HG03442 (cell line): Measurements from ENCODE around the gene TMEM19.
A peak's percentile ranks its signal among the peaks of the same experiment; 100 is the strongest.
"Not testable (repeated sequence)": the region's sequence is repeated elsewhere in the genome, so short reads cannot be mapped to it uniquely, and the experiment has no call there.

Experiments used
- ATAC-seq: cut with Tn5 transposase; IDR thresholded peaks from one replicate; pipeline ENCODE4 v1.9.1; 2021; ENCODE audit warnings: mild to moderate bottlenecking, moderate library complexity; ENCODE audit not compliant: unreplicated experiment

The TMEM19 gene

GRCh38 chr12:71664411-71665089 lies 21.3 kb upstream of the TMEM19 start:
- ATAC-seq: peak; percentile 10

- ATAC-seq: no peak
Measured at GRCh38 chr12:71665090-71665463, 20.8 kb upstream of the TMEM19 start.

GRCh38 chr12:71666259-71666658 lies 19.6 kb upstream of the TMEM19 start:
- ATAC-seq: no peak

- ATAC-seq: no peak
Measured at GRCh38 chr12:71671311-71671710, 14.6 kb upstream of the TMEM19 start.

GRCh38 chr12:71671816-71672215 lies 14.1 kb upstream of the TMEM19 start:
- ATAC-seq: no peak

GRCh38 chr12:71682466-71682865 lies 3.4 kb upstream of the TMEM19 start:
- no peak for ATAC-seq

GRCh38 chr12:71683633-71684032 lies 2.2 kb upstream of the TMEM19 start:
- no peak for ATAC-seq

- ATAC-seq: no peak
Measured at GRCh38 chr12:71684081-71684480, 1.8 kb upstream of the TMEM19 start.

- ATAC-seq: no peak
Measured at GRCh38 chr12:71685312-71685906, 473 bp upstream of the TMEM19 start.

GRCh38 chr12:71686658-71687025 lies 760 bp downstream of the TMEM19 start:
- ATAC-seq: no peak

GRCh38 chr12:71687172-71687571 lies 1.3 kb downstream of the TMEM19 start:
- ATAC-seq: not testable (repeated sequence)

- ATAC-seq: no peak
Measured at GRCh38 chr12:71688961-71689570, 3.2 kb downstream of the TMEM19 start.

GRCh38 chr12:71691504-71692129 lies 5.7 kb downstream of the TMEM19 start:
- ATAC-seq: no peak

- ATAC-seq: no peak
Measured at GRCh38 chr12:71693126-71693525, 7.2 kb downstream of the TMEM19 start.

GRCh38 chr12:71693651-71694050 lies 7.8 kb downstream of the TMEM19 start:
- peak; percentile 14 for ATAC-seq

GRCh38 chr12:71694099-71694820 lies 8.4 kb downstream of the TMEM19 start:
- peak; percentile 86 for ATAC-seq

- ATAC-seq: no peak
Measured at GRCh38 chr12:71695782-71696181, 9.9 kb downstream of the TMEM19 start.

GRCh38 chr12:71702181-71702580 lies 16.3 kb downstream of the TMEM19 start:
- ATAC-seq: not testable (repeated sequence)

- ATAC-seq: no peak
Measured at GRCh38 chr12:71702590-71702989, 16.7 kb downstream of the TMEM19 start.

GRCh38 chr12:71703206-71703605 lies 17.3 kb downstream of the TMEM19 start:
- no peak for ATAC-seq

GRCh38 chr12:71704920-71705319 lies 19.0 kb downstream of the TMEM19 start:
- ATAC-seq: no peak
